ENCODE data around the gene DCLK2.

The DCLK2 gene

GRCh38 chr4:150078041-150078578 is at the start of gene DCLK2:
TSS of gene DCLK2 (plus strand) at chr4:150078445. CDS start at chr4:150079028, 583 bp downstream.
- DNase-seq = peak in 1 of 2 experiments; percentile 13
- TF ChIP-seq POLR2A (IDR thresholded peaks at IDR 0.05; ENCODE audit: low read length) (no peak), GATA1 (IDR thresholded peaks at IDR 0.05; ENCODE audit: low read depth, low read length) (no peak)

DNA sequence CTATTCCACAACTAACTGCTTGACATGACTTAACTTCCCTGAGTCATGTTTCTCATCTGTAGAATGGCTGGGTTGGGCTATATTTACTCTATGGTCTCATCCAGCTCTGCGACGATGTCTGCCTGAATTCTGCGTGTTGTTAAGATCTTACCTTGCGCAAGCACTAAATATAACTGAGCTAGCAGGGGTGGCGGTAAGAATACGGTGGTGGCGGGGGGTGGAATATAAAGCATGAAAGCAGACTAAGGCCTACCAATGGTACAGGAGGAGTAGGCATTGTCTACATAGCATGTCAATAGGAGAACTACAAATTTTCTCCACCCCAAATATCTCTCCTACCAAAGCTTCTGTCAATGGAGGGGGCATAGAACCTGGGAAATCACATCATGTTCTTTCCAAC is 45.7 kb upstream of the DCLK2 start:
- no peak for DNase-seq
- TF ChIP-seq POLR2A (IDR thresholded peaks at IDR 0.05; ENCODE audit: low read length) (no peak), GATA1 (IDR thresholded peaks at IDR 0.05; ENCODE audit: low read depth, low read length) (no peak)

DNA sequence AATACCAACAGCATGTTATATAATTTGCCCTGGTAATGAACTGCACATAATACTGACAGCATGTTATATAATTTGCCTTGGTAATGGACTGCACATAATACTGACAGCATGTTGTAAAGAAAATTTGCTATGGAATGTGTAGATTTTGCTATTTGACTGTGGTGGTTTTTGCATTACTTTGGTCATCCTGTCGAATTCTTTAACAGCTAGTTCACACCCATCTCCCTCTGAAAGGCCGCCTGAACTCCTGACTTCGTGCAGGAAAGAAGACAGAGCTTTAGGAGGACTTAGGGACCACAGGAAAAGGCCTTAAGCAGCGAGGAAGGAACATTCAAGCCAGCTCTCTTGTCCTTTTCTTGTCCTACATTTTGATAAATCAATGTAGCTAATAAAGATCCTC is 45.2 kb upstream of the DCLK2 start:
- DNase-seq = no peak
- TF ChIP-seq POLR2A (IDR thresholded peaks at IDR 0.05; ENCODE audit: low read length) (no peak), GATA1 (IDR thresholded peaks at IDR 0.05; ENCODE audit: low read depth, low read length) (no peak)

- no peak for TF ChIP-seq GATA1 (IDR thresholded peaks at IDR 0.05; ENCODE audit: low read depth, low read length)
- TF ChIP-seq POLR2A (IDR thresholded peaks at IDR 0.05; ENCODE audit: low read length) = no peak
- DNase-seq = no peak
Observed at GRCh38 chr4:150033901-150034300, 44.3 kb upstream of the DCLK2 start.

DNA sequence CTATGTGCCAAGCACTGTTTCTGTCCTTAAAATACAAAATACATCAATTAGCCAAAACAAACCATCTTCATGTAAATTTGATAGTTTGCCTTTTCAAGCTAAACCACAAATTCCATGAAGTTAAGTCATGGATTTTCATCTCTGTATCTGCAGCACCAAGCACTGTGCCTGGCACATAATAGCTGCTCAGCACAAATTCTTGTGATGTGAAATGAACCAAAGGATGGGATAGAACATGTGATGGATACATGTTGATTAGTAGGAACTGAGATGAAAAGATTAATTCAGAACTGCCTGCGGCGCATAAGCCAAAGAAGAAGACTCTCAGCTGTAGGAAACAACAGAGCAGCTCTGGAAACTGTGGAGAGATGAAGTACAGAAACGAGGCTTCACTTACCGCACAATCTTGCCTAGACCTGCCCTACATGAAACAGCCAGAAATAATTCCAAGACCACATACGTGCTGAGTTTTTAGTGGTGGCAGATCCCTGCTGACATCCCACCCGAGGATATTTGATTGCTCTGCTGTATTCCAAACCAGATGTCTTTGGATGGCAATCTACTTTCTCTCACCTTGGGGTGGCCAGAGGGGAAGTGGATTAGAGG is 40.9 kb upstream of the DCLK2 start:
- DNase-seq = no peak
- TF ChIP-seq GATA1 (IDR thresholded peaks at IDR 0.05; ENCODE audit: low read depth, low read length) (no peak), POLR2A (IDR thresholded peaks at IDR 0.05; ENCODE audit: low read length) (no peak)

DNA sequence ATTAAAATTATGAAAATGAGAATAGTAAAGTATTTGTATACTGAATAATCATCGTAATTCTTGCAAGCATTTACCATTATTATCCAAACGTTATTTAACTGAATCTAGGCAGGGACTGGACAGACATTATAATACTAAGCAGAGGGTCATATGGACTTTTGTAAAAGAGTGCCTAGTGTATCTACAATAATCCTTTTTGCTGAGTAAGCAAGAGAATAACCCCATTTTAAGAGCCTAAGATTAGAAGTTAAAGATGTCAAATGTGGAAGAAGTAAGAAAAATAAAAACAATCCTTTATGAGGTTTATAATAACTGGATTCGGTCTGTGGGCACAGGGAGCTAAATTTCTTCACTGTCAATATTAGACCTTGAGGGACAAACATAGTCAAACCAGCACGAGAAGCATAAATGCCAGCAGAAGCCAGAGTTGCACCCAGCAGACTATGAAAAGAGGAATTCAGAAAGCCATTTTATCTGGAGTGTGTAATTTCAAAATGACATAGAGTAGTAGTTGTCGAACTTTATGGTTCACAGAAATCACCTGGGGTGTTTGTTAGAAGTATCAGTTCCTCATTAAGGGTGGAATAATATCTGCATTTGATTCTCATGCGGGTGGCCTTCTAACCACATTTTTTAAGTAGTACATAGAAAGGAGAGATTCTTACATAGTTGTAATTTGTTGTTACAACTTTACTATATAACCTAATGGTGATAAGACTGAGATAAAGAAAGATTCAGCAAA is 39.7 kb upstream of the DCLK2 start:
- no peak for DNase-seq

DNA sequence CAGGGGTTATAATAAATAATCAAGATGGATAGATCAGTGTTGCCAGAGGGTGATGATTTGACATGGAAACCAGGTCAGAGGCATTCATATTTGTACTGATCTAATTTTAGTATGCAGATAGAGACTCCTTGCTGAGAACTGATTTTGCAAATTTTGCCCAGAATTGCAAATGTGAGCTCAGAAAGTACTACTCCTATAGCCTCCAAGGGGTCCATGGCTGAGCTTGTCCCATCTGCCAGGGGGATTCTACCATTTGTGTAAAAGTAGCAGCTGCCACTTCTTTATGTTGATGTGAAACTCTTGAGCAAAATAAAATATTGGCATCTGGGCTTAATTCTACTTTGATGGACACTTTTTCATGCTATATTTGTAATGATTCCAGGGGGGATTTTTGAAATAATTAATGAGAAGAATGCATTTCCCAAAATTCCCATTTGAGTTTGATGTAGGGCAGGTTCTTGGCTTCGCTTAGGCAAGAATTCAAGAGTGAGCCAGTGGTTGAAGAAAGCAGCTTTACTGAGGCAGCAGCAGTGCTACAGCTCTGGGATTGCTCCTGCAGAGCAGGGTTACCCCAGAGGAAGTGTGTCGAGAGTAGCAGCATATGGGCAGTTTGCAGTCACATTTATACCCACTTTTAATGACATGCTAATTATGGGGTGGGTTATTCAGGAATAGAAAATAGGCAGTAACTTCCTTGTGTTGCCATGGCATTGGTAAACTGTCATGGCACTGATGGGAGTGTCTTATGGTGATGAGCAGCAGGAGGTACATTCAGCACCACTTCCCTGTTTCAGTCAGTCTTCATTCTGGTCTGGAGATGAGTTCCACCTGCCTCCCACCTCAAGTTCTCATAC is 38.7 kb upstream of the DCLK2 start:
- TF ChIP-seq POLR2A (IDR thresholded peaks at IDR 0.05; ENCODE audit: low read length) (no peak), GATA1 (IDR thresholded peaks at IDR 0.05; ENCODE audit: low read depth, low read length) (no peak)
- DNase-seq = no peak

More for the DNA sequence above, 39.7 kb upstream of the DCLK2 start:
- TF ChIP-seq GATA1 (IDR thresholded peaks at IDR 0.05; ENCODE audit: low read depth, low read length) = no peak
- TF ChIP-seq POLR2A (IDR thresholded peaks at IDR 0.05; ENCODE audit: low read length) = no peak

DNA sequence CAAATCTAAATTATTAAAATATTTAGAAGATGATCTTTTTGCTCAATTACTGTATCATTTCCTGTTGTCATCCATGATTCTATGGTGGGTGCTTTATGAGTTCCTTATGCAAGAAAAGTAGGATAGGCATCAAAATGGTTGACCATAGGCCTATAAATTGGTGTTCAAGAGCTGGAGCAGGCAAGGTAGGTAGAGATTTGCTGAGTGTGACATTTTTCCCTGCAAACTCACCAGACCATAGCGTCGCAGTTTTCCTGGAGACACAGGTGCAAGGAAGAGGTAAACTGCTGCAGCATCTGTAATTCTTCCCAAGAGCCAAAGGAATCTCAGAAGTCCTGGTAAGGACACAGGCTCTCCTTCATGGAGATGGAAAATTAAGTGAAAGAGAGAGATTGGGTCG is 33.7 kb upstream of the DCLK2 start:
- DNase-seq = no peak

GRCh38 chr4:150045410-150045809 is 32.8 kb upstream of the DCLK2 start:
- no peak for DNase-seq
- TF ChIP-seq GATA1 (IDR thresholded peaks at IDR 0.05; ENCODE audit: low read depth, low read length) (no peak), POLR2A (IDR thresholded peaks at IDR 0.05; ENCODE audit: low read length) (no peak)

More for the DNA sequence above, 33.7 kb upstream of the DCLK2 start:
- TF ChIP-seq GATA1 (IDR thresholded peaks at IDR 0.05; ENCODE audit: low read depth, low read length) (no peak), POLR2A (IDR thresholded peaks at IDR 0.05; ENCODE audit: low read length) (no peak)

DNA sequence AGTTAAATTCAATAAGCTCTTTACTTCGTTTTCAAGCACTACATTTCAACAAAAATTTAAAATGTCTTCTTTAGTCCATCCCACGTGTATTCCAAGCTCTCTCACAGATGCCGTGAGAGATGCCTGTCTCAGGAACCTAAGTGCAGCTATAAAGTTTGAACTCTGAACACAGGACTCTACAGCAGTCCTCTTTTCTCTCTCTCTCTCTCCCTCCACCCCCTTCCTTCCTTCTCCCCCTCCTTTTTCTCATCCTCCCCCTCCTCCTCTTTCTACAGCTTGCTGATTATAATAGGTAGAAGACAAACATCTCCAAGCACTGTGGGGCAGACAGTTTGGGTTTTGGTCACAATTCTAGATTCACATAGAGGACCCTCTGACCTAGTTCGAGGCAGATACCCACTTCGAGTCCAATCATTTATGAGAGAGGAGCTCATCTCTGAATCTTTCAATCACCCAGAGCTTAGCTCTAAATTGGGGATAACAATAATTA is 31.5 kb upstream of the DCLK2 start:
- TF ChIP-seq POLR2A (IDR thresholded peaks at IDR 0.05; ENCODE audit: low read length) (no peak), GATA1 (IDR thresholded peaks at IDR 0.05; ENCODE audit: low read depth, low read length) (no peak)
- DNase-seq = no peak

DNA sequence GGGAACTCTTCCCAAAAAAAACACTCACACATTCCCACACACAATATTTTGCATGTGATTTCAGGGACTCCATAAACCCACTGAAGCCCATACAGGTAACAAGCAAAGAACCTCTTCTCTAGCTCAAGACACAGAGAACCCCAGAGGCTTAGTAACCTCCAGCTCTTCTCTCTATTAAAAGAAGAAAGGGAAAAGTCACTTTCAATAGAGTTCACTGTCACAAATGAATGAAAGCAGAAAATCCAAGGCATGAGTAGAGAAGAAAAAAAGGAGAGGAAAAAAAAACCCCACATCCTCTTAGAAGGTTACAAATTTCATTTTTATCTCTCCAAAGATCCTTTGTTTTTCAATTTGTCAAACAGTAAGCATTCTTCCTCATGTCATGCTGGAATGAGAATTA is 30.7 kb upstream of the DCLK2 start:
- TF ChIP-seq POLR2A (IDR thresholded peaks at IDR 0.05; ENCODE audit: low read length) (no peak), GATA1 (IDR thresholded peaks at IDR 0.05; ENCODE audit: low read depth, low read length) (no peak)
- DNase-seq = no peak

DNA sequence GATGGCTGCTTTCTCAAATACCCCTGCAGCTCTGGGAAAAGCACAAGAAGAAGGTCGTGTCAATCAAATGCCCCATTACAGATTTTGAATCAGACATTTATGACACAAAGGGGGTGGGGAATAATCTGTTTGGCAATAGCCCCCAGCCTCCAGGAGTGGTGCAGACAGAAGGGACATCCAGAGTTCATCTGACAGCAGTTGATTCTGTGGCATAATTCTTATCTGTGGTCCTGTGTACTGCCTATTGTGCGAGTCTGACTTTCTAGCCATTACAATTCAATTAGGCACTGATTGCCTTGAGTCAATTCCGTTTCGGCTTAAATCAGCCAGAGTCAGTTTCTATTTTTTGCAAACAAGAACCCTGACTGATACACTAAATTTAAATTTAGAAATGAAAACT is 28.6 kb upstream of the DCLK2 start:
- no peak for DNase-seq
- TF ChIP-seq GATA1 (IDR thresholded peaks at IDR 0.05; ENCODE audit: low read depth, low read length) (no peak), POLR2A (IDR thresholded peaks at IDR 0.05; ENCODE audit: low read length) (no peak)

DNA sequence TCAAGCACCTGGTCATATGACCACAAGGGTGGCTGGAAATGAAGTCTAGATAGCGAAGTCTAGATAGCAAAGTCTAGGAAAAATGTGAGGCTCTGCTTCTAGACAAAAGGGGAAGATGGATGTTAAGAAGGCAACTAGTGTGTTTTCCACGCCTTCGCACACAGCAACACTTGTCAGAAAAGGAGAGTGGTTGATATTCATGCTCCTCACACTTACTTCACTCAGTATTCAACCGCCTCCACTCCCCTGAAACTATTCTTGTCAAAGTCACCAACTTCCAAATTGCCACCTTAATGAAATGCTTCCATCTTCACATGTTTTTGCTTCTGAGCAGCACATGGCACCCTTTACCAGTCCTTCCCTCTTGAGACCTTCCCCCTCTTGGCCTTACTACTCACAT is 27.7 kb upstream of the DCLK2 start:
- TF ChIP-seq POLR2A (IDR thresholded peaks at IDR 0.05; ENCODE audit: low read length) (no peak), GATA1 (IDR thresholded peaks at IDR 0.05; ENCODE audit: low read depth, low read length) (no peak)
- no peak for DNase-seq

GRCh38 chr4:150051111-150051510 is 27.1 kb upstream of the DCLK2 start:
- TF ChIP-seq GATA1 (IDR thresholded peaks at IDR 0.05; ENCODE audit: low read depth, low read length) = no peak
- TF ChIP-seq POLR2A (IDR thresholded peaks at IDR 0.05; ENCODE audit: low read length) = no peak
- DNase-seq = no peak

Measured in erythroblast (primary cell).